Measurements from ENCODE around the gene CDC34. TPM values are rescaled to one million over a fixed set of nuclear protein-coding genes. Genes with fewer than 3 reads are reported as not detected.

The CDC34 gene
- total RNA-seq, 1 experiment from 2014 or later: 61.3 TPM

GRCh38 chr19:558770-559439 lies 27.3 kb downstream of the CDC34 start:
- H3K4me3 Mint-ChIP-seq (ENCODE audit: unreplicated experiment): no peak overlapping the region

GRCh38 chr19:560121-560520 lies 28.6 kb downstream of the CDC34 start:
- intact Hi-C loops (cut with micrococcal nuclease): no loop called here
- no peak overlapping the region for H3K27ac Mint-ChIP-seq (ENCODE audit: low read depth, unreplicated experiment)
- H3K36me3 Mint-ChIP-seq (ENCODE audit: insufficient read depth, unreplicated experiment): no peaks in the 10 kb centered on the region
- no peak for DNase-seq (ENCODE audit: unreplicated experiment)
- ChIA-PET POLR2A (interaction anchor here (1.8 kb wide), 1 partner anchor 11 kb away, joined by 3 read pairs; no protein-coding TSS in a partner anchor), CTCF (no interaction called here)
- no peaks in the 10 kb centered on the region for H3K9me3 Mint-ChIP-seq (ENCODE audit: unreplicated experiment)
- H3K27me3 Mint-ChIP-seq (ENCODE audit: insufficient read depth, unreplicated experiment): no peaks in the 10 kb centered on the region
- BruUV-seq (replicated peaks): no TSS peak
- H3K4me3 Mint-ChIP-seq (ENCODE audit: unreplicated experiment): no peak overlapping the region
- no peak for TF ChIP-seq CTCF (IDR thresholded peaks at IDR 0.05; ENCODE audit: unreplicated experiment)
- no peaks in the 10 kb centered on the region for H3K4me1 Mint-ChIP-seq (ENCODE audit: insufficient read depth, unreplicated experiment)

More at GRCh38 chr19:558770-559439, 27.3 kb downstream of the CDC34 start:
- Mint-ChIP-seq H3K4me1 (ENCODE audit: insufficient read depth, unreplicated experiment) (no peaks in the 10 kb centered on the region), H3K27me3 (ENCODE audit: insufficient read depth, unreplicated experiment) (no peaks in the 10 kb centered on the region), H3K9me3 (ENCODE audit: unreplicated experiment) (no peaks in the 10 kb centered on the region), H3K36me3 (ENCODE audit: insufficient read depth, unreplicated experiment) (no peaks in the 10 kb centered on the region), H3K27ac (ENCODE audit: low read depth, unreplicated experiment) (no peak overlapping the region)
- no peak for TF ChIP-seq CTCF (IDR thresholded peaks at IDR 0.05; ENCODE audit: unreplicated experiment)
- DNase-seq (ENCODE audit: unreplicated experiment): no peak
- BruUV-seq (replicated peaks): no TSS peak
- CTCF ChIA-PET: no interaction called here
- intact Hi-C loops (cut with micrococcal nuclease): no loop called here
- POLR2A ChIA-PET: no interaction called here

- DNase-seq (ENCODE audit: unreplicated experiment): no peak
- H3K4me1 Mint-ChIP-seq (ENCODE audit: insufficient read depth, unreplicated experiment): peaks cover 5% of the 10 kb centered on the region
- no peaks in the 10 kb centered on the region for H3K36me3 Mint-ChIP-seq (ENCODE audit: insufficient read depth, unreplicated experiment)
- no peak for TF ChIP-seq CTCF (IDR thresholded peaks at IDR 0.05; ENCODE audit: unreplicated experiment)
- H3K4me3 Mint-ChIP-seq (ENCODE audit: unreplicated experiment): no peak overlapping the region
- no TSS peak for BruUV-seq (replicated peaks)
- no peak overlapping the region for H3K27ac Mint-ChIP-seq (ENCODE audit: low read depth, unreplicated experiment)
- ChIA-PET POLR2A (no interaction called here), CTCF (interaction anchor here (0.5 kb wide), 1 partner anchor 31 kb away, joined by 3 read pairs; no protein-coding TSS in a partner anchor)
- H3K9me3 Mint-ChIP-seq (ENCODE audit: unreplicated experiment): no peaks in the 10 kb centered on the region
- intact Hi-C loops (cut with micrococcal nuclease): no loop called here
- H3K27me3 Mint-ChIP-seq (ENCODE audit: insufficient read depth, unreplicated experiment): no peaks in the 10 kb centered on the region
These were observed 34.8 kb downstream of the CDC34 start for GRCh38 chr19:566403-566802.

- intact Hi-C loops (cut with micrococcal nuclease): no loop called here
- no peaks in the 10 kb centered on the region for H3K9me3 Mint-ChIP-seq (ENCODE audit: unreplicated experiment)
- ChIA-PET CTCF (interaction anchor here (0.5 kb wide), 1 partner anchor 32 kb away, joined by 3 read pairs; no protein-coding TSS in a partner anchor), POLR2A (no interaction called here)
- H3K27ac Mint-ChIP-seq (ENCODE audit: low read depth, unreplicated experiment): no peak overlapping the region
- no peak for DNase-seq (ENCODE audit: unreplicated experiment)
- no peaks in the 10 kb centered on the region for H3K36me3 Mint-ChIP-seq (ENCODE audit: insufficient read depth, unreplicated experiment)
- BruUV-seq (replicated peaks): no TSS peak
- H3K27me3 Mint-ChIP-seq (ENCODE audit: insufficient read depth, unreplicated experiment): no peaks in the 10 kb centered on the region
- no peak for TF ChIP-seq CTCF (IDR thresholded peaks at IDR 0.05; ENCODE audit: unreplicated experiment)
- no peak overlapping the region for H3K4me3 Mint-ChIP-seq (ENCODE audit: unreplicated experiment)
- H3K4me1 Mint-ChIP-seq (ENCODE audit: insufficient read depth, unreplicated experiment): peaks cover 6% of the 10 kb centered on the region
These were observed 35.3 kb downstream of the CDC34 start for GRCh38 chr19:566844-567243.
